GM13977 (cell line): ENCODE results near the gene NFYA.

Experiments
- DNase-seq: peaks from one replicate; pipeline ENCODE4 v3.0.0; 2012; ENCODE audit warnings: low spot score
- CTCF ChIP-seq: IDR thresholded peaks from 2 replicates; pipeline ENCODE4 v1.5.1; 2012; ENCODE audit warnings: mild to moderate bottlenecking, control low read depth; ENCODE audit not compliant: insufficient read depth; ENCODE audit errors: extremely low read depth, missing control alignments
- in situ Hi-C: fragments of 300-500 bp; cut with MboI; formaldehyde crosslinking; loops from one replicate; pipeline ENCODE4 v1.12.0; 2022; ENCODE audit warnings: low sequenced_read_pairs, low pct_unique_long_range_greater_than_20kb, mixed read lengths, inconsistent platforms; ENCODE audit not compliant: unreplicated experiment

The NFYA gene

GRCh38 chr6:41050536-41050935 lies 22.2 kb upstream of the NFYA start:
- in situ Hi-C loops: no loop called here
- no peak for DNase-seq
- no peak for TF ChIP-seq CTCF

GRCh38 chr6:41051873-41052272 lies 20.9 kb upstream of the NFYA start:
- DNase-seq: no peak
- no peak for TF ChIP-seq CTCF
- in situ Hi-C loops: no loop called here

GRCh38 chr6:41053041-41053440 lies 19.7 kb upstream of the NFYA start, which contains the start of gene APOBEC2:
APOBEC2 (plus strand) TSS chr6:41053202; CDS start chr6:41053348, 146 bp downstream.
- DNase-seq: no peak
- in situ Hi-C loops: no loop called here
- no peak for TF ChIP-seq CTCF

GRCh38 chr6:41054511-41054910 lies 18.3 kb upstream of the NFYA start:
- in situ Hi-C loops: no loop called here
- TF ChIP-seq CTCF: no peak
- DNase-seq: no peak

- DNase-seq: no peak
- TF ChIP-seq CTCF: no peak
- in situ Hi-C loops: no loop called here
Measured at GRCh38 chr6:41055149-41055548, 17.6 kb upstream of the NFYA start.

- in situ Hi-C loops: no loop called here
- no peak for TF ChIP-seq CTCF
- no peak for DNase-seq
Measured at GRCh38 chr6:41056768-41057490, 15.8 kb upstream of the NFYA start.
